Hepatocyte (in vitro differentiated cells): ENCODE results near the gene SLC22A12. TPM values are rescaled to one million over a fixed set of nuclear protein-coding genes. Genes with fewer than 3 reads are reported as not detected.

Experiments
- DNase-seq: peaks from one replicate; pipeline ENCODE4 v3.0.0-alpha.2; 2016; ENCODE audit warnings: low spot score
- H2AFZ ChIP-seq: fragments of 200-600 bp; sonication (generic); 2 replicates; pipeline ENCODE4 v1.6.0; 2016; ENCODE audit warnings: antibody characterized with exemption, mild to moderate bottlenecking
- H3K27ac ChIP-seq: fragments of 200-600 bp; sonication (generic); 2 replicates; pipeline ENCODE4 v1.5.1; 2016; ENCODE audit warnings: mild to moderate bottlenecking
- H3K27me3 ChIP-seq: fragments of 200-600 bp; sonication (generic); 2 replicates; pipeline ENCODE4 v1.6.1; 2016
- H3K36me3 ChIP-seq: fragments of 200-600 bp; sonication (generic); replicated peaks from 2 replicates; pipeline ENCODE4 v1.5.1; 2016; ENCODE audit warnings: low read depth; ENCODE audit not compliant: insufficient read depth
- H3K4me1 ChIP-seq: fragments of 200-600 bp; sonication (generic); 2 replicates; pipeline ENCODE4 v1.5.1; 2016; ENCODE audit warnings: mild to moderate bottlenecking, moderate library complexity; ENCODE audit not compliant: insufficient read depth
- H3K4me2 ChIP-seq: fragments of 200-600 bp; sonication (generic); 2 replicates; pipeline ENCODE4 v1.6.0; 2016
- H3K4me3 ChIP-seq: fragments of 200-600 bp; sonication (generic); 2 replicates; pipeline ENCODE4 v1.5.1; 2016; ENCODE audit warnings: mild to moderate bottlenecking
- H3K79me2 ChIP-seq: fragments of 200-600 bp; sonication (generic); 2 replicates; pipeline ENCODE4 v1.6.0; 2017; ENCODE audit warnings: mild to moderate bottlenecking
- H3K9me2 ChIP-seq: fragments of 200-600 bp; sonication (generic); replicated peaks from 2 replicates; pipeline ENCODE4 v1.6.0; 2017; ENCODE audit warnings: mild to moderate bottlenecking; ENCODE audit not compliant: insufficient read depth
- H3K9me3 ChIP-seq: fragments of 200-600 bp; sonication (generic); 2 replicates; pipeline ENCODE4 v1.5.1; 2016; ENCODE audit warnings: low read depth, mild to moderate bottlenecking
- H4K20me1 ChIP-seq: fragments of 200-600 bp; sonication (generic); 2 replicates; pipeline ENCODE4 v1.6.0; 2016; ENCODE audit warnings: mild to moderate bottlenecking; ENCODE audit not compliant: insufficient read depth, poor library complexity, severe bottlenecking
- CTCF ChIP-seq: fragments of 200-600 bp; sonication (generic); IDR thresholded peaks from 2 replicates; pipeline ENCODE4 v1.5.1; 2016; ENCODE audit warnings: antibody characterized with exemption, mild to moderate bottlenecking; ENCODE audit not compliant: poor library complexity
- EZH2 ChIP-seq: fragments of 200-600 bp; sonication (generic); IDR thresholded peaks from 2 replicates; pipeline ENCODE4 v1.6.1; 2016; ENCODE audit warnings: antibody characterized with exemption, mild to moderate bottlenecking, borderline replicate concordance
- EZH2phosphoT487 ChIP-seq: fragments of 200-600 bp; sonication (generic); IDR thresholded peaks from one replicate; pipeline ENCODE4 v1.6.1; 2018; ENCODE audit warnings: antibody characterized with exemption, mild to moderate bottlenecking, low read depth, moderate library complexity; ENCODE audit not compliant: unreplicated experiment, severe bottlenecking
- WGBS: methylation state at CpG from one replicate; pipeline ENCODE4 v1.1.6; 2016; ENCODE audit warnings: low lambda C conversion rate; ENCODE audit errors: missing lambda C conversion rate; 5-methylcytosine and 5-hydroxymethylcytosine counted together
- polyA plus RNA-seq: library from polyadenylated mRNA; unstranded; fragments of >200 nt; fragmentation: Nextera tagmentation; extraction: Ambion mirVana; gene quantifications from 2 replicates; pipeline ENCODE4 v1.2.1, GENCODE V29; 2016
- total RNA-seq: library from RNA; depleted of rRNA; stranded (reverse); fragments of >200 nt; gene quantifications from 2 replicates; pipeline ENCODE4 v1.2.3, GENCODE V29; 2014

SLC22A12 gene
- total and polyA plus RNA-seq, 2 experiments from 2014 or later = 0.11 TPM; not detected in 1

- no peak overlapping the region for H3K4me2 ChIP-seq
- peaks cover 66% of the 10 kb centered on the region for H3K27me3 ChIP-seq
- H3K36me3 ChIP-seq = no peaks in the 10 kb centered on the region
- TF ChIP-seq EZH2 = no peak
- no peak for TF ChIP-seq EZH2phosphoT487
- peak; percentile 20 for TF ChIP-seq CTCF
- H3K4me1 ChIP-seq = peaks cover 2% of the 10 kb centered on the region
- peak; percentile 30 for DNase-seq
- no peaks in the 10 kb centered on the region for H3K9me2 ChIP-seq
- H4K20me1 ChIP-seq = no peaks in the 10 kb centered on the region
- no peak overlapping the region for H3K27ac ChIP-seq
- WGBS = 26% methylated on average over 9 of the region's 11 CpGs
- no peak overlapping the region for H3K4me3 ChIP-seq
- H3K79me2 ChIP-seq = no peaks in the 10 kb centered on the region
- H3K9me3 ChIP-seq = no peaks in the 10 kb centered on the region
- H2AFZ ChIP-seq = no peak overlapping the region
These were observed 53.7 kb downstream of the SLC22A12 start for GRCh38 chr11:64644647-64645275.

GRCh38 chr11:64647019-64647779 lies 56.2 kb downstream of the SLC22A12 start:
- no peak overlapping the region for H3K27ac ChIP-seq
- H3K9me2 ChIP-seq = no peaks in the 10 kb centered on the region
- no peak overlapping the region for H3K4me2 ChIP-seq
- no peaks in the 10 kb centered on the region for H4K20me1 ChIP-seq
- no peak overlapping the region for H2AFZ ChIP-seq
- DNase-seq = no peak
- H3K27me3 ChIP-seq = peaks cover 41% of the 10 kb centered on the region
- H3K79me2 ChIP-seq = no peaks in the 10 kb centered on the region
- no peaks in the 10 kb centered on the region for H3K9me3 ChIP-seq
- peaks cover 3% of the 10 kb centered on the region for H3K4me1 ChIP-seq
- TF ChIP-seq EZH2 (no peak), EZH2phosphoT487 (no peak), CTCF (no peak)
- no peak overlapping the region for H3K4me3 ChIP-seq
- no peaks in the 10 kb centered on the region for H3K36me3 ChIP-seq
- WGBS = 67% methylated on average over 9 of the region's 9 CpGs

GRCh38 chr11:64648551-64648950 lies 57.5 kb downstream of the SLC22A12 start:
- no peak for DNase-seq
- Histone ChIP-seq H3K4me1 (peaks cover 7% of the 10 kb centered on the region), H3K27me3 (peaks cover 33% of the 10 kb centered on the region), H3K9me3 (no peaks in the 10 kb centered on the region), H4K20me1 (no peaks in the 10 kb centered on the region), H3K4me3 (no peak overlapping the region), H3K9me2 (no peaks in the 10 kb centered on the region), H2AFZ (no peak overlapping the region), H3K27ac (no peak overlapping the region), H3K79me2 (no peaks in the 10 kb centered on the region), H3K36me3 (no peaks in the 10 kb centered on the region), H3K4me2 (no peak overlapping the region)
- no peak for TF ChIP-seq EZH2
- TF ChIP-seq CTCF = no peak
- no peak for TF ChIP-seq EZH2phosphoT487
- WGBS = 93% methylated on average over 9 of the region's 9 CpGs
